Chondrocyte (in vitro differentiated cells): Measurements from ENCODE around the gene DDIT4. TPM values are rescaled to one million over a fixed set of nuclear protein-coding genes. Genes with fewer than 3 reads are reported as not detected.
A peak's percentile ranks its signal among the peaks of the same experiment; 100 is the strongest.

Experiments used
- DNase-seq: peaks from one replicate; pipeline ENCODE4 v3.0.0; 2021; ENCODE audit warnings: mixed read lengths, low spot score
- H3K27ac Mint-ChIP-seq: one replicate; pipeline ENCODE4 v1.8.0; 2021; ENCODE audit warnings: mild to moderate bottlenecking, moderate library complexity, mixed read lengths; ENCODE audit not compliant: unreplicated experiment
- H3K27me3 Mint-ChIP-seq: 2 replicates; pipeline ENCODE4 v1.8.0; 2021; ENCODE audit warnings: low read depth, mixed read lengths
- H3K36me3 Mint-ChIP-seq: 2 replicates; pipeline ENCODE4 v1.8.0; 2021; ENCODE audit warnings: low read depth, mixed read lengths
- H3K4me1 Mint-ChIP-seq: 2 replicates; pipeline ENCODE4 v1.8.0; 2021; ENCODE audit warnings: low read depth, mild to moderate bottlenecking, mixed read lengths
- H3K4me3 Mint-ChIP-seq: one replicate; pipeline ENCODE4 v1.8.0; 2021; ENCODE audit warnings: mild to moderate bottlenecking, moderate library complexity, mixed read lengths; ENCODE audit not compliant: unreplicated experiment
- H3K9me3 Mint-ChIP-seq: 2 replicates; pipeline ENCODE4 v1.8.0; 2021; ENCODE audit warnings: low read depth, mixed read lengths
- CTCF ChIP-seq: fragments of 200-600 bp; sonication (generic); IDR thresholded peaks from 2 replicates; pipeline ENCODE4 v1.5.0; 2021; ENCODE audit warnings: antibody characterized with exemption, mild to moderate bottlenecking, moderate library complexity
- total RNA-seq: library from RNA; stranded (reverse); gene quantifications from 3 replicates; pipeline ENCODE4 v1.2.1, GENCODE V29; 2021

DDIT4 gene
- total RNA-seq, 1 donor from 2014 or later = 241 TPM

- no peak for DNase-seq
- Mint-ChIP-seq H3K4me1 (peaks cover 51% of the 10 kb centered on the region), H3K27ac (no peak overlapping the region), H3K4me3 (no peak overlapping the region), H3K27me3 (no peaks in the 10 kb centered on the region), H3K36me3 (no peaks in the 10 kb centered on the region), H3K9me3 (no peaks in the 10 kb centered on the region)
- no peak for TF ChIP-seq CTCF
Measured at GRCh38 chr10:72314263-72314662, 40.5 kb downstream of the DDIT4 start.

- Mint-ChIP-seq H3K27ac (peak overlapping the region; percentile 89), H3K4me1 (peaks cover 47% of the 10 kb centered on the region), H3K36me3 (no peaks in the 10 kb centered on the region), H3K9me3 (no peaks in the 10 kb centered on the region), H3K27me3 (no peaks in the 10 kb centered on the region), H3K4me3 (no peak overlapping the region)
- TF ChIP-seq CTCF = no peak
- DNase-seq = no peak
Measured at GRCh38 chr10:72315054-72315453, 41.3 kb downstream of the DDIT4 start.

- Mint-ChIP-seq H3K27me3 (no peaks in the 10 kb centered on the region), H3K4me3 (no peak overlapping the region), H3K36me3 (no peaks in the 10 kb centered on the region), H3K27ac (peak overlapping the region; percentile 89), H3K9me3 (no peaks in the 10 kb centered on the region), H3K4me1 (peaks cover 47% of the 10 kb centered on the region)
- no peak for TF ChIP-seq CTCF
- DNase-seq = no peak
Measured at GRCh38 chr10:72315611-72316385, 42.1 kb downstream of the DDIT4 start.

GRCh38 chr10:72316386-72316700, 42.6 kb downstream of the DDIT4 start:
- Mint-ChIP-seq H3K4me3 (no peak overlapping the region), H3K27ac (peak overlapping the region; percentile 89), H3K4me1 (peaks cover 51% of the 10 kb centered on the region), H3K9me3 (no peaks in the 10 kb centered on the region), H3K27me3 (no peaks in the 10 kb centered on the region), H3K36me3 (no peaks in the 10 kb centered on the region)
- TF ChIP-seq CTCF = no peak
- no peak for DNase-seq

GRCh38 chr10:72316748-72317435, 43.2 kb downstream of the DDIT4 start:
- Mint-ChIP-seq H3K4me3 (no peak overlapping the region), H3K9me3 (no peaks in the 10 kb centered on the region), H3K27ac (peak overlapping the region; percentile 52), H3K36me3 (no peaks in the 10 kb centered on the region), H3K4me1 (peaks cover 57% of the 10 kb centered on the region), H3K27me3 (no peaks in the 10 kb centered on the region)
- no peak for TF ChIP-seq CTCF
- no peak for DNase-seq
